Neural progenitor cell (in vitro differentiated cells): ENCODE data around the gene INTS11.

Source experiments
- EZH2phosphoT487 ChIP-seq: fragments of 200-600 bp; sonication (generic); IDR thresholded peaks from 2 replicates; pipeline ENCODE4 v1.6.1; 2017; ENCODE audit warnings: antibody characterized with exemption
- TF ChIP-seq, protein P1 (sequence below): fragments of 200-600 bp; sonication (generic); IDR thresholded peaks from 2 replicates; pipeline ENCODE4 v1.5.1; 2017; ENCODE audit warnings: antibody characterized with exemption, mild to moderate bottlenecking

DNA sequence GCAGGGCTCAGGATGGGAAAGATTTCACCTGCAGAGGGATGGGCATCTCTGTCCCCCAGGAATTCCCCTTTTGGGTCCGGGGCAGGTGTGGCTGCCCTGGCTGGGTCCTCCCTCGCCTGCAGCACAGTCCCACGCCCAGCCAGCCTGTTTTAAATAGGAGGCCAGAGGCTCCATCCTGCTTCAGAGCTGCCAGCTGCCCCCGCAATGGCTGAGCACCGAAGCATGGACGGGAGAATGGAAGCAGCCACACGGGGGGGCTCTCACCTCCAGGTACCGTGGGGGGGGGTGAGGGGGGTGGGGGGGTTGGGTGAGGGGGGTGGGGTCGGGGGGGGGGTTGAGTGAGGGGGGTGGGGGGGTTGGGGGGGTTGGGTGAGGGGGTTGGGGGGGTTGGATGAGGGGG lies 40.6 kb downstream of the INTS11 start:
- TF ChIP-seq EZH2phosphoT487 = no peak
- TF ChIP-seq, protein P1, sequence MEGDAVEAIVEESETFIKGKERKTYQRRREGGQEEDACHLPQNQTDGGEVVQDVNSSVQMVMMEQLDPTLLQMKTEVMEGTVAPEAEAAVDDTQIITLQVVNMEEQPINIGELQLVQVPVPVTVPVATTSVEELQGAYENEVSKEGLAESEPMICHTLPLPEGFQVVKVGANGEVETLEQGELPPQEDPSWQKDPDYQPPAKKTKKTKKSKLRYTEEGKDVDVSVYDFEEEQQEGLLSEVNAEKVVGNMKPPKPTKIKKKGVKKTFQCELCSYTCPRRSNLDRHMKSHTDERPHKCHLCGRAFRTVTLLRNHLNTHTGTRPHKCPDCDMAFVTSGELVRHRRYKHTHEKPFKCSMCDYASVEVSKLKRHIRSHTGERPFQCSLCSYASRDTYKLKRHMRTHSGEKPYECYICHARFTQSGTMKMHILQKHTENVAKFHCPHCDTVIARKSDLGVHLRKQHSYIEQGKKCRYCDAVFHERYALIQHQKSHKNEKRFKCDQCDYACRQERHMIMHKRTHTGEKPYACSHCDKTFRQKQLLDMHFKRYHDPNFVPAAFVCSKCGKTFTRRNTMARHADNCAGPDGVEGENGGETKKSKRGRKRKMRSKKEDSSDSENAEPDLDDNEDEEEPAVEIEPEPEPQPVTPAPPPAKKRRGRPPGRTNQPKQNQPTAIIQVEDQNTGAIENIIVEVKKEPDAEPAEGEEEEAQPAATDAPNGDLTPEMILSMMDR = no peak
